Ishikawa (cell line): ENCODE data around the gene DHX30.

Source experiments
- CEBPB ChIP-seq: IDR thresholded peaks from 2 replicates; pipeline ENCODE4 v1.6.1; 2012
- CREB1 ChIP-seq: IDR thresholded peaks from 2 replicates; pipeline ENCODE4 v1.6.1; 2012; ENCODE audit warnings: low read depth
- EGR1 ChIP-seq: IDR thresholded peaks from 2 replicates; pipeline ENCODE4 v1.6.1; 2012
- EP300 ChIP-seq: IDR thresholded peaks from 2 replicates; pipeline ENCODE4 v1.6.1; 2012; ENCODE audit warnings: borderline replicate concordance
- FOXM1 ChIP-seq: IDR thresholded peaks from 2 replicates; pipeline ENCODE4 v1.6.1; 2012; ENCODE audit warnings: low read depth, borderline replicate concordance
- MAX ChIP-seq: IDR thresholded peaks from 2 replicates; pipeline ENCODE4 v1.6.1; 2012
- NFIC ChIP-seq: IDR thresholded peaks from 2 replicates; pipeline ENCODE4 v1.6.1; 2012
- RAD21 ChIP-seq: IDR thresholded peaks from 2 replicates; pipeline ENCODE4 v1.6.1; 2012; ENCODE audit warnings: low read depth
- TAF1 ChIP-seq: IDR thresholded peaks from 2 replicates; pipeline ENCODE4 v1.6.1; 2012; ENCODE audit warnings: low read depth, mild to moderate bottlenecking
- TCF12 ChIP-seq: IDR thresholded peaks from 2 replicates; pipeline ENCODE4 v1.6.1; 2012; ENCODE audit warnings: low read depth
- TEAD4 ChIP-seq: IDR thresholded peaks from 2 replicates; pipeline ENCODE4 v1.6.1; 2012
- YY1 ChIP-seq: IDR thresholded peaks from 2 replicates; pipeline ENCODE4 v1.6.1; 2012; ENCODE audit warnings: low read depth
- ZBTB7A ChIP-seq: IDR thresholded peaks from 2 replicates; pipeline ENCODE4 v1.6.1; 2012; ENCODE audit warnings: low read depth
- TF ChIP-seq, protein P1 (sequence below): IDR thresholded peaks from 2 replicates; pipeline ENCODE4 v1.6.1; 2012; ENCODE audit warnings: low read depth, mild to moderate bottlenecking
- TF ChIP-seq, protein P2 (sequence below): IDR thresholded peaks from 2 replicates; pipeline ENCODE4 v1.6.1; 2012

Gene DHX30

DNA sequence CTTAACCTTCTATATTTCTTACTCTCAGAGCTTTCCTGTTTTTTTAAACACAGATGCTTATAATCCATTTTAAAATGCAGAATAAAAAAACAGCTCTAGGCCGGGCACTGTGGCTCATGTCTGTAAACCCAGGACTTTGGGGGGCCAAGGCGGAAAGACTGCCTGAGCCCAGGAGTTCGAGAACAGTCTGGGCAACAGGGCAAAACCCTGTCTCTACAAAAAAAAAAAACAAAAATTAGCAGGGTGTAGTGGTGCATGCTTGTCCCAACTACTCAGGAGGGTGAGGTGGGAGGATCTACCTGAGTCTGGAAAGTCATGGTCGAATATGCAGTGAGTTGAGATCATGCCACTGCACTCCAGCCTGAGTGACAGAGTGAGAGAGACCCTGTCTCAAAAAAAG, 36.8 kb upstream of the DHX30 start:
- TF ChIP-seq RAD21 = no peak
- no peak for TF ChIP-seq TCF12
- no peak for TF ChIP-seq CEBPB
- TF ChIP-seq, protein P1, sequence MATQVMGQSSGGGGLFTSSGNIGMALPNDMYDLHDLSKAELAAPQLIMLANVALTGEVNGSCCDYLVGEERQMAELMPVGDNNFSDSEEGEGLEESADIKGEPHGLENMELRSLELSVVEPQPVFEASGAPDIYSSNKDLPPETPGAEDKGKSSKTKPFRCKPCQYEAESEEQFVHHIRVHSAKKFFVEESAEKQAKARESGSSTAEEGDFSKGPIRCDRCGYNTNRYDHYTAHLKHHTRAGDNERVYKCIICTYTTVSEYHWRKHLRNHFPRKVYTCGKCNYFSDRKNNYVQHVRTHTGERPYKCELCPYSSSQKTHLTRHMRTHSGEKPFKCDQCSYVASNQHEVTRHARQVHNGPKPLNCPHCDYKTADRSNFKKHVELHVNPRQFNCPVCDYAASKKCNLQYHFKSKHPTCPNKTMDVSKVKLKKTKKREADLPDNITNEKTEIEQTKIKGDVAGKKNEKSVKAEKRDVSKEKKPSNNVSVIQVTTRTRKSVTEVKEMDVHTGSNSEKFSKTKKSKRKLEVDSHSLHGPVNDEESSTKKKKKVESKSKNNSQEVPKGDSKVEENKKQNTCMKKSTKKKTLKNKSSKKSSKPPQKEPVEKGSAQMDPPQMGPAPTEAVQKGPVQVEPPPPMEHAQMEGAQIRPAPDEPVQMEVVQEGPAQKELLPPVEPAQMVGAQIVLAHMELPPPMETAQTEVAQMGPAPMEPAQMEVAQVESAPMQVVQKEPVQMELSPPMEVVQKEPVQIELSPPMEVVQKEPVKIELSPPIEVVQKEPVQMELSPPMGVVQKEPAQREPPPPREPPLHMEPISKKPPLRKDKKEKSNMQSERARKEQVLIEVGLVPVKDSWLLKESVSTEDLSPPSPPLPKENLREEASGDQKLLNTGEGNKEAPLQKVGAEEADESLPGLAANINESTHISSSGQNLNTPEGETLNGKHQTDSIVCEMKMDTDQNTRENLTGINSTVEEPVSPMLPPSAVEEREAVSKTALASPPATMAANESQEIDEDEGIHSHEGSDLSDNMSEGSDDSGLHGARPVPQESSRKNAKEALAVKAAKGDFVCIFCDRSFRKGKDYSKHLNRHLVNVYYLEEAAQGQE = no peak
- TF ChIP-seq NFIC = no peak
- TF ChIP-seq MAX = no peak
- no peak for TF ChIP-seq YY1
- no peak for TF ChIP-seq EP300
- no peak for TF ChIP-seq TAF1
- no peak for TF ChIP-seq FOXM1
- TF ChIP-seq ZBTB7A = no peak
- TF ChIP-seq CREB1 = no peak

- TF ChIP-seq NFIC = no peak
- no peak for TF ChIP-seq RAD21
- no peak for TF ChIP-seq CREB1
Observed at GRCh38 chr3:47772047-47772446, 30.9 kb upstream of the DHX30 start.

- TF ChIP-seq EP300 (no peak), EGR1 (no peak), NFIC (no peak), ZBTB7A (no peak), RAD21 (no peak), TEAD4 (no peak), YY1 (no peak), CEBPB (no peak), FOXM1 (no peak), TAF1 (no peak), CREB1 (no peak), TCF12 (no peak), MAX (no peak)
- TF ChIP-seq, protein P1 = no peak
- TF ChIP-seq, protein P2, sequence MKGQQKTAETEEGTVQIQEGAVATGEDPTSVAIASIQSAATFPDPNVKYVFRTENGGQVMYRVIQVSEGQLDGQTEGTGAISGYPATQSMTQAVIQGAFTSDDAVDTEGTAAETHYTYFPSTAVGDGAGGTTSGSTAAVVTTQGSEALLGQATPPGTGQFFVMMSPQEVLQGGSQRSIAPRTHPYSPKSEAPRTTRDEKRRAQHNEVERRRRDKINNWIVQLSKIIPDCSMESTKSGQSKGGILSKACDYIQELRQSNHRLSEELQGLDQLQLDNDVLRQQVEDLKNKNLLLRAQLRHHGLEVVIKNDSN = no peak
Observed at GRCh38 chr3:47772788-47773187, 30.1 kb upstream of the DHX30 start.

DNA sequence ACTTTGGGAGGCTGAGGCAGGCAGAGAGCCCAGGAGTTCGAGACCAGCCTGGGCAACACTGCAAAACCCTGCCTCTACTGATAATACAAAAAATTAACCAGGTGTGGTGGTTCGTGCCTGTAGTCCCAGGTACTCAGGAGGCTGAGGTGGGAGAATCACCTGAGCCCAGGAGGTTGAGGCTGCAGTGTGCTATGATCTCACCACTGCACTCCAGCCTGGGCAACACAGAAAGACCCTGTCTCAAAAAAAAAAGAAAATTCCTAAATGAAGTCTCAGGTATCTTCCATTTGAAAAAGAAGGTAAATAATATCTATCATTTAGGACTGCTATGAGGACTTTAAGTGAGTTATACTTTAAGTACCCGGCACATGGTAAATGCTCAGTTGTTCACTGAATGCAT, 24.2 kb upstream of the DHX30 start:
- TF ChIP-seq CREB1 (no peak), ZBTB7A (no peak), EP300 (no peak), TEAD4 (no peak), CEBPB (no peak), MAX (no peak)

- TF ChIP-seq CREB1 (no peak), MAX (peak; percentile 88)
Observed at GRCh38 chr3:47780741-47781684, 21.9 kb upstream of the DHX30 start.

DNA sequence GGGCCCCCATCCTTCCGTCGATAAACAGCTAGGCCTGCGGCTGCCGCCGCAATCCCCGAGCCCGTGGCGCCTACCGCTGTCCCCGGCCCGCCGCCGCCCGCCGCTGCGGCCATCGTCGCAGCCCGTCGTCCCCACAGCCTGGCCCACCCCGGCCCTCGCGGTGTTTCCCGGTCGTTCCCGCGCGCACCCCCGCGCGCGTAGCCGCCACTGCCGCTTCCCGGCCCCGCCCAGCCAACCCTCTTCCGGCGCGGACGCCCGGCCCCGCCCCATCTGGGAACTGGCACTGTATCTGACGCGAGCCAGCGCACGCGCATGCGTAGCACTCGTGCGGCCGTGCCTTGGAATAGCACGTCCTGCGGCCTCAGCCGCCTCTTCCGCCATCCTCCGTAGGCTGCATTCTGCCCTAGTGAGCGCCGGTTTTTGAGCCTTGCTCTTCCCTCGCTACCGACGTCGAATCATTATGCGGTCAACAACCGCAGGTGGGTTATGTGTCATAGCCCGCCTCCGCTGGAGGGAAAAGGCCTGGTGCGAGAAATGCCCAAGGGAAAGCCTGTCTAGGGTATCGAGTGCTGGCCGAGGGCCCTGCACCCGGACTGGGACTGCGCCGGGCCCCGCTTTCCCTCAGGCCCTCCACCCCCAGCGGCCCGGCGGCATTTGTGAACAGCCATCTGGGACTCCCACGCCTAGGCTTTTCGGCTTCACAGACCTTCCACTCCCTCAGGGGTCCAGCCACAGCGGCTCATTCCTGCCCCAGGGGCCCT, 21.1 kb upstream of the DHX30 start, which contains the start of gene SMARCC1:
Gene SMARCC1 (minus strand): TSS at position 209 of the 761 bp plus-strand sequence. CDS start 96 bp downstream, at position 113.
- TF ChIP-seq YY1 (peak; percentile 64; the same call in 1 of the 2 replicates), TAF1 (peak; percentile 87), CEBPB (no peak), MAX (no peak; the same call in 1 of the 2 replicates)
- TF ChIP-seq, protein P2 = 0 out of 2 replicates have a peak, but pooled peaks have one; percentile 6
